Thyroid gland (tissue), 4 donors: ENCODE results near the gene OTUD4. TPM values are rescaled to one million over a fixed set of nuclear protein-coding genes. Genes with fewer than 3 reads are reported as not detected.

Source experiments
- DNase-seq, 2 donors: peaks; one replicate each; pipeline ENCODE4 v3.0.0-alpha.2; 2019
- H3K27ac ChIP-seq, 3 donors: fragments of 200-600 bp; sonication (generic); 1 replicate in 2 of 3; 2 replicates in 1 of 3; pipeline ENCODE4 v1.5.1; 2016 to 2019; ENCODE audit warnings: mild to moderate bottlenecking in 1 of 3, moderate library complexity in 1 of 3
- H3K27me3 ChIP-seq: fragments of 200-600 bp; sonication (generic); one replicate; pipeline ENCODE4 v1.5.1; 2019
- H3K36me3 ChIP-seq, 2 donors: fragments of 200-600 bp; sonication (generic); one replicate each; pipeline ENCODE4 v1.5.1; 2016 to 2019
- H3K4me1 ChIP-seq, 2 donors: fragments of 200-600 bp; sonication (generic); one replicate each; pipeline ENCODE4 v1.5.1; 2017 to 2019
- H3K4me3 ChIP-seq, 3 donors: fragments of 200-600 bp; sonication (generic); replicated peaks in 1 of 3; 1 replicate in 2 of 3; 2 replicates in 1 of 3; pipeline ENCODE4 v1.5.1; 2016; ENCODE audit warnings: mild to moderate bottlenecking in 1 of 3
- H3K9me3 ChIP-seq: fragments of 200-600 bp; sonication (generic); one replicate; pipeline ENCODE4 v1.5.1; 2017
- POLR2A ChIP-seq, 2 donors: fragments of 450-650 bp; IDR thresholded peaks; one replicate each; pipeline ENCODE4 v1.6.1; 2017; ENCODE audit warnings: antibody characterized with exemption in 2 of 2, mild to moderate bottlenecking in 2 of 2, moderate library complexity in 1 of 2
- WGBS, 2 donors: methylation state at CpG; one replicate each; pipeline ENCODE4 v1.1.5; 2017; 5-methylcytosine and 5-hydroxymethylcytosine counted together
- intact Hi-C: fragments of 100-400 bp; cut with DNase I; formaldehyde crosslinking; loops from one replicate; pipeline ENCODE4 v1.15.1; 2023
- total RNA-seq, 4 donors: library from RNA; depleted of rRNA; stranded (reverse); fragments of >200 nt; gene quantifications; one replicate each; pipeline ENCODE4 v1.2.3, GENCODE V29; 2016
- TF ChIP-seq, protein P1 (sequence below), 6 experiments: fragments of 200-600 bp in 3 of 6; fragments of 450-650 bp in 3 of 6; sonication (generic) in 3 of 6; IDR thresholded peaks; one replicate each; pipeline ENCODE4 v1.5.1; 2016 to 2019; ENCODE audit warnings: antibody characterized with exemption in 6 of 6, mild to moderate bottlenecking in 2 of 6, inconsistent platforms in 1 of 6, moderate library complexity in 1 of 6

The OTUD4 gene
- total RNA-seq, 4 donors from 2014 or later: 28.5 to 43.7 (median 32.6) TPM

DNA sequence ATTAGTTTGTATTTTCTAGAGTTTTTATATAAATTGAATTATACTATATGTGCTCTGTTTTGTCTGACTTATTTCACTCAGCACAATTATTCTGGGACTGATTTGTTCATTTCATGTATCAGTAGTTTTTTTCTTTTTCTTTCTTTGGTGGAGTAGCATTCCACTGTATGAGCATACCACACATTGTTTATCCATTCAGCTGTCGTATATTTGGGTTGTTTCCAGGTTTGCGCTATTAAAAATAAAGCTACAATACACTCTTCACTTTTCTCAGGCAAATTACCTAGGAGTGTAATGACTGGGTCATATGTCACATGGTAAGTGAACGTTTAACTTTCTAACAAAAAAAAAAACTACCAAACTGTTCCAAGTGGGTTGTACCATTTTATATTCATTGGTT, 9.6 kb upstream of the OTUD4 start:
- 54 to 63% methylated on average over 3 of the region's 3 CpGs for WGBS, 2 donors
- peaks cover 0 to under 1% of the 10 kb centered on the region in 2 donors for H3K4me1 ChIP-seq

DNA sequence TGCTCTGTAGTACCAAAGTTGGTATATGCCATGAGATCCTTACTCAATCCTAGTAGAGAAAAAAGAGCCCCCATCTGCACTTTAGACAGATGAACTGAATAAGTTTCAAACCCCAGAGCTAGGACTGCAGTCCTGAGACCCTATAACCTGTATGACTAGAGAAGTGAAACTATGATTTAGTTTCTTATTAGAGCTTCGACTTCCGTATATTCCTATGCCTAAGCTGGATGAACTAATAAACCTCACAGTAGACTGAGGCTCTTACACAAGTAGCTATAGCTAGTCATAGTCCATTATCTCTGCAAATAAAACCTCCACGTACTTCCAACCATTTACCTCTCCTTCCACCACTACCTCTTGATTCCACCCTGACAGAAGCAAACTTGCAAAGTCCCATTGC, 6.3 kb upstream of the OTUD4 start:
- Histone ChIP-seq H3K9me3 (no peaks in the 10 kb centered on the region), H3K27ac (no peak overlapping the region), H3K4me1 (peaks cover 0 to 4% of the 10 kb centered on the region in 2 donors), H3K36me3 (no peaks in the 10 kb centered on the region), H3K27me3 (no peaks in the 10 kb centered on the region), H3K4me3 (no peak overlapping the region)
- TF ChIP-seq, protein P1, sequence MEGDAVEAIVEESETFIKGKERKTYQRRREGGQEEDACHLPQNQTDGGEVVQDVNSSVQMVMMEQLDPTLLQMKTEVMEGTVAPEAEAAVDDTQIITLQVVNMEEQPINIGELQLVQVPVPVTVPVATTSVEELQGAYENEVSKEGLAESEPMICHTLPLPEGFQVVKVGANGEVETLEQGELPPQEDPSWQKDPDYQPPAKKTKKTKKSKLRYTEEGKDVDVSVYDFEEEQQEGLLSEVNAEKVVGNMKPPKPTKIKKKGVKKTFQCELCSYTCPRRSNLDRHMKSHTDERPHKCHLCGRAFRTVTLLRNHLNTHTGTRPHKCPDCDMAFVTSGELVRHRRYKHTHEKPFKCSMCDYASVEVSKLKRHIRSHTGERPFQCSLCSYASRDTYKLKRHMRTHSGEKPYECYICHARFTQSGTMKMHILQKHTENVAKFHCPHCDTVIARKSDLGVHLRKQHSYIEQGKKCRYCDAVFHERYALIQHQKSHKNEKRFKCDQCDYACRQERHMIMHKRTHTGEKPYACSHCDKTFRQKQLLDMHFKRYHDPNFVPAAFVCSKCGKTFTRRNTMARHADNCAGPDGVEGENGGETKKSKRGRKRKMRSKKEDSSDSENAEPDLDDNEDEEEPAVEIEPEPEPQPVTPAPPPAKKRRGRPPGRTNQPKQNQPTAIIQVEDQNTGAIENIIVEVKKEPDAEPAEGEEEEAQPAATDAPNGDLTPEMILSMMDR (IDR thresholded peaks at IDR 0.05): no peak
- intact Hi-C loops: no loop called here
- WGBS, 2 donors: 92% methylated on average over 3 of the region's 3 CpGs
- DNase-seq: no peak

More for the DNA sequence above, 9.6 kb upstream of the OTUD4 start:
- intact Hi-C loops: no loop called here
- TF ChIP-seq, protein P1 (IDR thresholded peaks at IDR 0.05): no peak
- no peak for TF ChIP-seq POLR2A (IDR thresholded peaks at IDR 0.05)
- no peak overlapping the region for H3K27ac ChIP-seq
- no peaks in the 10 kb centered on the region for H3K9me3 ChIP-seq
- H3K36me3 ChIP-seq: no peaks in the 10 kb centered on the region
- no peak for DNase-seq
- H3K27me3 ChIP-seq: no peaks in the 10 kb centered on the region
- no peak overlapping the region for H3K4me3 ChIP-seq

DNA sequence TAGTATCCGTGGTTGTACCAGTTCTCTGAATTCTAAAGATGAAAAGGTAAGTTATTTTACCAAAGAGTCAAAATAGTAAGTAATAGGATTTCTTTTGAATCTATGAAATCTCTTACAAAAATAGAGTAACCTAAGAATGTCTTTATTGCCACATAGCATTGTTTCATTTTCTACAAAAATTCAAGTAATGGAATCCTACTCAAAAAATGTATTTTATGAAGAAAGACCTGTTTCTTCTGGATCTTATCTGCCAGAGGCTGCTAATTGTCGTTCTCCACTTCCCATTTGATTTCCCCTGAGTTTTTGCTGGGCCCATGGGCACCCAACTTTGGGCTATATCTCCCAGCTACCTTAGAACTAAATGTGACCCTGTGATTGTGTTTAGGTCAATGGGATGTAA, 3.2 kb upstream of the OTUD4 start:
- Histone ChIP-seq H3K4me3 (no peak overlapping the region), H3K27ac (no peak overlapping the region), H3K4me1 (peaks cover 7 to 11% of the 10 kb centered on the region in 2 donors), H3K27me3 (no peaks in the 10 kb centered on the region), H3K36me3 (no peaks in the 10 kb centered on the region), H3K9me3 (no peaks in the 10 kb centered on the region)
- 93 to 95% methylated on average over 2 of the region's 2 CpGs for WGBS, 2 donors
- intact Hi-C loops: no loop called here
- TF ChIP-seq, protein P1 (IDR thresholded peaks at IDR 0.05): no peak
- no peak for DNase-seq

DNA sequence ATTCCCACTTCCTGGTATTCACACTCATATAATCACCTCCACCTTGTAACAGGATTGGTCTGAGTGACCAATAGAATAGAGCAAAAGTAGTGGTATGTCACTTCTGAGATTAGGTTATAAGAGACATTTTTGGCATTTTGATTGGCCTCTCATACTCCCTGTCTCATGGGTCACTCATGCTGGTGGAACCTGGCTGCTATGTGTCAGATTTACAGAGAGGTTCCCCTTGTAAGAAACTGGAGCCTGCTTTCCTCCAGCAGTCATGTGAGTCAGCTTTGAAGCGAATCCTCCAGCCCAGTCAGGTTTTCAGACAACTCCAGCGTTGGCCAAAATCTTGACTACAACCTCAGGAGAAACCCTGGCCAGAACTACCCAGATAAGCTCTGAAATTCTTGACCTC, 2.6 kb upstream of the OTUD4 start:
- TF ChIP-seq POLR2A (IDR thresholded peaks at IDR 0.05): no peak
- TF ChIP-seq, protein P1 (IDR thresholded peaks at IDR 0.05): no peak
- no peak overlapping the region for H3K4me3 ChIP-seq
- intact Hi-C loops: no loop called here
- no peaks in the 10 kb centered on the region for H3K36me3 ChIP-seq
- 73 to 94% methylated on average over 2 of the region's 2 CpGs for WGBS, 2 donors
- DNase-seq: peak; percentile 4 to 11
- peaks cover 13 to 16% of the 10 kb centered on the region in 2 donors for H3K4me1 ChIP-seq
- no peaks in the 10 kb centered on the region for H3K27me3 ChIP-seq
- H3K9me3 ChIP-seq: no peaks in the 10 kb centered on the region
- H3K27ac ChIP-seq: peak overlapping the region in 1 of 3 donors; percentile 4

DNA sequence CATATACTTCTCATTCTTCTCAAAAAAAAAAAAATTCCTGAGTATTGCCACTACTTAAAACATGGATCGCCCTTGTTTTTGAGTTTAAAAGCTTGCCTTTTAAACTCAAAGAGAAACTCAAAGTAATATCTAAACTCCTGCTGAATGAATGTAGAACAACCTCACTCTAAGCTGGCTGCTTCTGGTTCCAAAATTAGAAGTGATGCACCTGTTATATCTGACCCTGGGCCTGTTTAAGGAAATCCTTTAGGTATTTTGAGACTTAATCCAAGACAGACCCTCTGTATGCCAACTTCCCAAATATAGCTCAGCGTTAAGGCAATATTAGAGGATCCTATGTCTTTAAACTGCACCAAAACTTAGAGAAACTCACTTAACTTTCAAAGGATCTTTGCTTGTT, 1.8 kb upstream of the OTUD4 start:
- DNase-seq: no peak
- Histone ChIP-seq H3K27ac (peak overlapping the region in 1 of 3 donors; percentile 39), H3K36me3 (no peaks in the 10 kb centered on the region), H3K4me1 (peaks cover 21 to 24% of the 10 kb centered on the region in 2 donors), H3K9me3 (no peaks in the 10 kb centered on the region), H3K4me3 (no peak overlapping the region), H3K27me3 (no peaks in the 10 kb centered on the region)
- TF ChIP-seq, protein P1 (IDR thresholded peaks at IDR 0.05): no peak
- TF ChIP-seq POLR2A (IDR thresholded peaks at IDR 0.05): no peak
- 59 to 71% methylated on average over 2 of the region's 2 CpGs for WGBS, 2 donors
- intact Hi-C loops: no loop called here
